ENCODE measurements around the gene FOXL2. TPM values are rescaled to one million over a fixed set of nuclear protein-coding genes. Genes with fewer than 3 reads are reported as not detected.

FOXL2 gene
- total RNA-seq, 1 donor from 2014 or later, result 0.22 TPM

- peaks cover 78% of the 10 kb centered on the region for H3K27me3 Mint-ChIP-seq (ENCODE audit: low read depth)
- no peak for DNase-seq (ENCODE audit: low spot score)
- peaks cover 16% of the 10 kb centered on the region for H3K4me1 Mint-ChIP-seq (ENCODE audit: low read depth)
- H3K9me3 Mint-ChIP-seq (ENCODE audit: low read depth), result no peaks in the 10 kb centered on the region
- no peak for TF ChIP-seq CTCF (IDR thresholded peaks at IDR 0.05)
- H3K4me3 Mint-ChIP-seq (ENCODE audit: unreplicated experiment), result no peak overlapping the region
- no peak overlapping the region for H3K27ac Mint-ChIP-seq (ENCODE audit: unreplicated experiment)
- no peaks in the 10 kb centered on the region for H3K36me3 Mint-ChIP-seq (ENCODE audit: low read depth)
Measured at GRCh38 chr3:138936741-138937689, 9.9 kb downstream of the FOXL2 start.

GRCh38 chr3:138935863-138936740 is 10.8 kb downstream of the FOXL2 start:
- DNase-seq (ENCODE audit: low spot score), result no peak
- Mint-ChIP-seq H3K36me3 (ENCODE audit: low read depth) (no peaks in the 10 kb centered on the region), H3K4me1 (ENCODE audit: low read depth) (peaks cover 16% of the 10 kb centered on the region), H3K9me3 (ENCODE audit: low read depth) (no peaks in the 10 kb centered on the region), H3K27ac (ENCODE audit: unreplicated experiment) (no peak overlapping the region), H3K27me3 (ENCODE audit: low read depth) (peaks cover 69% of the 10 kb centered on the region), H3K4me3 (ENCODE audit: unreplicated experiment) (peak overlapping the region; percentile 70)
- TF ChIP-seq CTCF (IDR thresholded peaks at IDR 0.05), result peak; percentile 95

GRCh38 chr3:138935505-138935862 is 11.5 kb downstream of the FOXL2 start:
- H3K4me3 Mint-ChIP-seq (ENCODE audit: unreplicated experiment), result peak overlapping the region; percentile 70
- peaks cover 66% of the 10 kb centered on the region for H3K27me3 Mint-ChIP-seq (ENCODE audit: low read depth)
- no peak overlapping the region for H3K27ac Mint-ChIP-seq (ENCODE audit: unreplicated experiment)
- H3K4me1 Mint-ChIP-seq (ENCODE audit: low read depth), result peaks cover 16% of the 10 kb centered on the region
- no peak for DNase-seq (ENCODE audit: low spot score)
- H3K9me3 Mint-ChIP-seq (ENCODE audit: low read depth), result no peaks in the 10 kb centered on the region
- H3K36me3 Mint-ChIP-seq (ENCODE audit: low read depth), result no peaks in the 10 kb centered on the region
- TF ChIP-seq CTCF (IDR thresholded peaks at IDR 0.05), result no peak

- H3K9me3 Mint-ChIP-seq (ENCODE audit: low read depth), result no peaks in the 10 kb centered on the region
- H3K36me3 Mint-ChIP-seq (ENCODE audit: low read depth), result no peaks in the 10 kb centered on the region
- DNase-seq (ENCODE audit: low spot score), result no peak
- H3K27ac Mint-ChIP-seq (ENCODE audit: unreplicated experiment), result no peak overlapping the region
- H3K27me3 Mint-ChIP-seq (ENCODE audit: low read depth), result peaks cover 63% of the 10 kb centered on the region
- H3K4me1 Mint-ChIP-seq (ENCODE audit: low read depth), result peaks cover 16% of the 10 kb centered on the region
- TF ChIP-seq CTCF (IDR thresholded peaks at IDR 0.05), result no peak
- H3K4me3 Mint-ChIP-seq (ENCODE audit: unreplicated experiment), result no peak overlapping the region
Measured at GRCh38 chr3:138933981-138934691, 12.8 kb downstream of the FOXL2 start.
